CD4-positive, CD25-positive, alpha-beta regulatory T cell (primary cell): Measurements from ENCODE around the gene PLK5. TPM values are rescaled to one million over a fixed set of nuclear protein-coding genes. Genes with fewer than 3 reads are reported as not detected.
A peak's percentile ranks its signal among the peaks of the same experiment; 100 is the strongest.
"Not testable (repeated sequence)": the region's sequence is repeated elsewhere in the genome, so short reads cannot be mapped to it uniquely, and the experiment has no call there.

Experiments
- ATAC-seq, 2 donors: fragments of 150-1000 bp; cut with Tn5 transposase; one replicate each; pipeline ENCODE4 v1.10.0; 2021; ENCODE audit warnings: low read depth in 2 of 2, moderate number of reproducible peaks in 2 of 2, moderate library complexity in 1 of 2
- DNase-seq, 3 donors: peaks; one replicate each; pipeline versions ENCODE4 v3.0.0 to v3.0.0-alpha.2; 2012 to 2022; ENCODE audit warnings: mixed read lengths in 1 of 3
- H3K27ac ChIP-seq: one replicate; pipeline ENCODE4 v1.7.0; 2013; ENCODE audit warnings: mild to moderate bottlenecking, low read length; ENCODE audit not compliant: insufficient read depth, poor library complexity, severe bottlenecking
- H3K27me3 ChIP-seq: one replicate; pipeline ENCODE4 v1.7.0; 2013; ENCODE audit warnings: low read length; ENCODE audit not compliant: control insufficient read depth, insufficient read depth
- H3K36me3 ChIP-seq: one replicate; pipeline ENCODE4 v1.7.0; 2013; ENCODE audit warnings: mild to moderate bottlenecking, low read length, moderate library complexity; ENCODE audit not compliant: control insufficient read depth, insufficient read depth
- H3K4me1 ChIP-seq: 2 replicates; pipeline ENCODE4 v1.7.0; 2013; ENCODE audit warnings: mild to moderate bottlenecking, low read length; ENCODE audit not compliant: insufficient read depth, control insufficient read depth, poor library complexity, severe bottlenecking
- H3K4me3 ChIP-seq: one replicate; pipeline ENCODE4 v1.7.0; 2013; ENCODE audit warnings: low read depth, mild to moderate bottlenecking, low read length, moderate library complexity
- H3K9me3 ChIP-seq, 2 experiments: 1 replicate in 1 of 2; 2 replicates in 1 of 2; pipeline ENCODE4 v1.7.0; 2013; ENCODE audit warnings: low read length in 2 of 2, mild to moderate bottlenecking in 1 of 2, moderate library complexity in 1 of 2; ENCODE audit not compliant: control insufficient read depth in 2 of 2
- H3K27ac Mint-ChIP-seq, 3 donors: one replicate each; pipeline ENCODE4 v1.8.0; 2020 to 2022; ENCODE audit warnings: mild to moderate bottlenecking in 3 of 3, mixed read lengths in 3 of 3, moderate library complexity in 2 of 3
- H3K27me3 Mint-ChIP-seq: one replicate; pipeline ENCODE4 v1.8.0; 2022; ENCODE audit warnings: mild to moderate bottlenecking, mixed read lengths
- H3K36me3 Mint-ChIP-seq: one replicate; pipeline ENCODE4 v1.8.0; 2020; ENCODE audit warnings: mixed read lengths
- H3K4me1 Mint-ChIP-seq, 4 donors: one replicate each; pipeline ENCODE4 v1.8.0; 2020 to 2022; ENCODE audit warnings: mixed read lengths in 4 of 4, mild to moderate bottlenecking in 1 of 4
- H3K4me3 Mint-ChIP-seq, 4 donors: one replicate each; pipeline ENCODE4 v1.8.0; 2020 to 2022; ENCODE audit warnings: mild to moderate bottlenecking in 4 of 4, mixed read lengths in 4 of 4, moderate library complexity in 3 of 4
- H3K9me3 Mint-ChIP-seq, 7 donors: one replicate each; pipeline ENCODE4 v1.8.0; 2020 to 2022; ENCODE audit warnings: mixed read lengths in 7 of 7, mild to moderate bottlenecking in 3 of 7, moderate library complexity in 2 of 7
- polyA plus RNA-seq, 4 donors: library from polyadenylated mRNA; unstranded; fragments of 300-500 nt; fragmentation: Illumina TruSeq; gene quantifications; one replicate each; pipeline ENCODE4 v1.2.3, GENCODE V29; 2021
- total RNA-seq: library from RNA; stranded (reverse); gene quantifications from one replicate; pipeline ENCODE4 v1.2.3, GENCODE V29; 2022

PLK5 gene
- not detected for total RNA-seq
- polyA plus RNA-seq: not detected

GRCh38 chr19:1523412-1524286, at the start of gene PLK5:
TSS of gene PLK5 (plus strand) at chr19:1524077. CDS start at chr19:1526997, 2,920 bp downstream.
- no peaks in the 10 kb centered on the region for H3K36me3 Mint-ChIP-seq
- DNase-seq (no peak), ATAC-seq (no peak)
- Histone ChIP-seq H3K27me3 (peaks cover 6% of the 10 kb centered on the region), H3K4me3 (no peak within 1 kb of the TSS), H3K4me1 (no peaks in the 10 kb centered on the region), H3K9me3 (no peaks in the 10 kb centered on the region), H3K36me3 (no peaks in the 10 kb centered on the region), H3K27ac (no peak within 1 kb of the TSS)
- H3K4me3 Mint-ChIP-seq: peak within 1 kb of the TSS in 1 of 4 donors; percentile 44
- H3K27me3 Mint-ChIP-seq: peaks cover 31% of the 10 kb centered on the region
- H3K9me3 Mint-ChIP-seq: peaks cover 0 to 3% (median 0%) of the 10 kb centered on the region in 7 donors
- no peak within 1 kb of the TSS for H3K27ac Mint-ChIP-seq
- peaks cover 0 to 12% (median 3%) of the 10 kb centered on the region in 4 donors for H3K4me1 Mint-ChIP-seq

- H3K27me3 Mint-ChIP-seq: peaks cover 6% of the 10 kb centered on the region
- DNase-seq (no peak), ATAC-seq (no peak)
- H3K4me3 Mint-ChIP-seq: peak overlapping the region in 1 of 4 donors; percentile 9
- H3K27ac Mint-ChIP-seq: no peak overlapping the region
- Histone ChIP-seq H3K4me1 (peaks cover 41% of the 10 kb centered on the region), H3K4me3 (no peak overlapping the region), H3K27me3 (no peaks in the 10 kb centered on the region), H3K9me3 (no peaks in the 10 kb centered on the region), H3K27ac (no peak overlapping the region), H3K36me3 (peaks cover 5% of the 10 kb centered on the region)
- peaks cover 4 to 47% (median 12%) of the 10 kb centered on the region in 4 donors for H3K4me1 Mint-ChIP-seq
- H3K36me3 Mint-ChIP-seq: no peaks in the 10 kb centered on the region
- peaks cover 0 to 2% (median 0%) of the 10 kb centered on the region in 7 donors for H3K9me3 Mint-ChIP-seq
These were observed 49.0 kb upstream of the PLK5 start for GRCh38 chr19:1474765-1475351.

- no peaks in the 10 kb centered on the region for H3K9me3 ChIP-seq
- Mint-ChIP-seq H3K9me3 (peaks cover 0 to 2% (median 0%) of the 10 kb centered on the region in 7 donors), H3K36me3 (no peaks in the 10 kb centered on the region), H3K27ac (no peak overlapping the region), H3K4me3 (peak overlapping the region in 1 of 4 donors; percentile 9), H3K4me1 (peaks cover 4 to 47% (median 12%) of the 10 kb centered on the region in 4 donors), H3K27me3 (peaks cover 13% of the 10 kb centered on the region)
- ATAC-seq (no peak), DNase-seq (no peak)
- H3K4me3 ChIP-seq: no peak overlapping the region
- peaks cover 30% of the 10 kb centered on the region for H3K4me1 ChIP-seq
- H3K36me3 ChIP-seq: peaks cover 5% of the 10 kb centered on the region
- H3K27me3 ChIP-seq: no peaks in the 10 kb centered on the region
- H3K27ac ChIP-seq: no peak overlapping the region
These were observed 48.0 kb upstream of the PLK5 start for GRCh38 chr19:1475751-1476437.

- not testable (repeated sequence) for H3K27ac ChIP-seq, H3K36me3 Mint-ChIP-seq, H3K27me3 ChIP-seq, H3K9me3 ChIP-seq, DNase-seq, ATAC-seq, H3K36me3 ChIP-seq, H3K9me3 Mint-ChIP-seq, H3K4me3 ChIP-seq
- H3K4me1 ChIP-seq: peaks cover 20% of the 10 kb centered on the region
- Mint-ChIP-seq H3K27ac (peak overlapping the region in 2 of 3 donors; percentile 43 to 65), H3K4me3 (peak overlapping the region; percentile 47 to 71 (median 65)), H3K4me1 (peaks cover 4 to 38% (median 12%) of the 10 kb centered on the region in 4 donors), H3K27me3 (peaks cover 13% of the 10 kb centered on the region)
These were observed 46.8 kb upstream of the PLK5 start for GRCh38 chr19:1477056-1477455.

GRCh38 chr19:1478934-1479707, 44.8 kb upstream of the PLK5 start, which contains the start of gene C19orf25:
TSS of gene C19orf25 (minus strand) at chr19:1479215. CDS start at chr19:1478903, 312 bp downstream.
- DNase-seq: peak; percentile 85 to 95 (median 89)
- H3K4me1 Mint-ChIP-seq: peaks cover 4 to 30% (median 11%) of the 10 kb centered on the region in 4 donors
- no peaks in the 10 kb centered on the region for H3K9me3 ChIP-seq
- peak within 1 kb of the TSS; percentile 64 for H3K4me3 ChIP-seq
- peak; percentile 96 to 97 for ATAC-seq
- no peaks in the 10 kb centered on the region for H3K9me3 Mint-ChIP-seq
- peaks cover 5% of the 10 kb centered on the region for H3K36me3 ChIP-seq
- H3K4me1 ChIP-seq: peaks cover 20% of the 10 kb centered on the region
- H3K27ac ChIP-seq: peak within 1 kb of the TSS; percentile 86
- peaks cover 13% of the 10 kb centered on the region for H3K27me3 Mint-ChIP-seq
- peak within 1 kb of the TSS; percentile 83 to 99 (median 96) for H3K27ac Mint-ChIP-seq
- no peaks in the 10 kb centered on the region for H3K27me3 ChIP-seq
- H3K36me3 Mint-ChIP-seq: no peaks in the 10 kb centered on the region
- H3K4me3 Mint-ChIP-seq: peak within 1 kb of the TSS; percentile 95 to 99 (median 98)

GRCh38 chr19:1481224-1481892, 42.5 kb upstream of the PLK5 start:
- Histone ChIP-seq H3K27ac (no peak overlapping the region), H3K4me3 (no peak overlapping the region), H3K27me3 (no peaks in the 10 kb centered on the region), H3K9me3 (no peaks in the 10 kb centered on the region), H3K4me1 (peaks cover 20% of the 10 kb centered on the region), H3K36me3 (peaks cover 3% of the 10 kb centered on the region)
- Mint-ChIP-seq H3K36me3 (no peaks in the 10 kb centered on the region), H3K27me3 (peaks cover 13% of the 10 kb centered on the region), H3K4me3 (no peak overlapping the region), H3K4me1 (peaks cover 4 to 27% (median 11%) of the 10 kb centered on the region in 4 donors), H3K27ac (no peak overlapping the region), H3K9me3 (no peaks in the 10 kb centered on the region)
- DNase-seq (no peak), ATAC-seq (no peak)
